Testis (tissue), 2 donors: ENCODE results near the gene GIMAP8.

Experiments
- POLR2A ChIP-seq: fragments of 450-650 bp; IDR thresholded peaks from one replicate; pipeline ENCODE4 v1.6.1; 2017; ENCODE audit warnings: antibody characterized with exemption, mild to moderate bottlenecking, moderate library complexity
- TF ChIP-seq, protein P1 (sequence below), 3 experiments: fragments of 450-650 bp in 2 of 3; fragments of 200-600 bp in 1 of 3; sonication (generic) in 1 of 3; IDR thresholded peaks; one replicate each; pipeline ENCODE4 v1.5.1; 2016 to 2019; ENCODE audit warnings: antibody characterized with exemption in 3 of 3, mild to moderate bottlenecking in 2 of 3, moderate library complexity in 1 of 3

DNA sequence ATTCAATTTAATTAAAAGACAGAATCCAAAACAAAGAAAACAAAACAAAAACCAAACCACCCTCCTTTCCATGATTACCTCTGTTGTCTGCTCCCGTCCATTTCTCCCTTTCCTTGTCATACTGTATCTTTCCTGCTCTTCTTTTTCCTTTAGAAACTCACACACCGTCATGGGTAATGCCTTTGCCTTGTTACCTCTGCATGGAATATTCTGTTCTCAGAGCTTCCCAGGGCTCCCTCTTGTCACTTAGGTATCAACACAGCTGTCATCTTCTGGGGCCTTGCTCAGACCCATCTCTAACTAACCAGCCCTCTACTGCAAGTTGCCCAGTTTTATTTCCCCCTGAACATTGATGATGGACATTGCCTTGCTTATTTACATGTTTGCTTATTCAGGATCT, 30.2 kb upstream of the GIMAP8 start:
- TF ChIP-seq, protein P1, sequence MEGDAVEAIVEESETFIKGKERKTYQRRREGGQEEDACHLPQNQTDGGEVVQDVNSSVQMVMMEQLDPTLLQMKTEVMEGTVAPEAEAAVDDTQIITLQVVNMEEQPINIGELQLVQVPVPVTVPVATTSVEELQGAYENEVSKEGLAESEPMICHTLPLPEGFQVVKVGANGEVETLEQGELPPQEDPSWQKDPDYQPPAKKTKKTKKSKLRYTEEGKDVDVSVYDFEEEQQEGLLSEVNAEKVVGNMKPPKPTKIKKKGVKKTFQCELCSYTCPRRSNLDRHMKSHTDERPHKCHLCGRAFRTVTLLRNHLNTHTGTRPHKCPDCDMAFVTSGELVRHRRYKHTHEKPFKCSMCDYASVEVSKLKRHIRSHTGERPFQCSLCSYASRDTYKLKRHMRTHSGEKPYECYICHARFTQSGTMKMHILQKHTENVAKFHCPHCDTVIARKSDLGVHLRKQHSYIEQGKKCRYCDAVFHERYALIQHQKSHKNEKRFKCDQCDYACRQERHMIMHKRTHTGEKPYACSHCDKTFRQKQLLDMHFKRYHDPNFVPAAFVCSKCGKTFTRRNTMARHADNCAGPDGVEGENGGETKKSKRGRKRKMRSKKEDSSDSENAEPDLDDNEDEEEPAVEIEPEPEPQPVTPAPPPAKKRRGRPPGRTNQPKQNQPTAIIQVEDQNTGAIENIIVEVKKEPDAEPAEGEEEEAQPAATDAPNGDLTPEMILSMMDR (IDR thresholded peaks at IDR 0.05): no peak
- TF ChIP-seq POLR2A: no peak
